Duodenal mucosa (tissue), 2 donors: ENCODE measurements around the gene KLF4.
A peak's percentile ranks its signal among the peaks of the same experiment; 100 is the strongest.

Experiments used
- H3K27ac ChIP-seq: one replicate; pipeline ENCODE4 v1.7.0; 2013; ENCODE audit warnings: low read depth, low read length
- H3K27me3 ChIP-seq, 2 donors: one replicate each; pipeline ENCODE4 v1.7.0; 2013; ENCODE audit warnings: low read length in 2 of 2, control low read depth in 1 of 2; ENCODE audit not compliant: insufficient read depth in 2 of 2, control insufficient read depth in 1 of 2
- H3K36me3 ChIP-seq, 2 donors: one replicate each; pipeline ENCODE4 v1.7.0; 2013; ENCODE audit warnings: low read length in 2 of 2, control low read depth in 1 of 2; ENCODE audit not compliant: insufficient read depth in 2 of 2, control insufficient read depth in 1 of 2
- H3K4me1 ChIP-seq, 2 donors: one replicate each; pipeline ENCODE4 v1.7.0; 2013; ENCODE audit warnings: low read length in 2 of 2, control low read depth in 1 of 2; ENCODE audit not compliant: insufficient read depth in 2 of 2, control insufficient read depth in 1 of 2
- H3K4me3 ChIP-seq, 2 donors: one replicate each; pipeline ENCODE4 v1.7.0; 2013; ENCODE audit warnings: low read length in 2 of 2, low read depth in 1 of 2
- H3K9ac ChIP-seq, 2 donors: one replicate each; pipeline ENCODE4 v1.7.0; 2013; ENCODE audit warnings: low read length in 2 of 2, low read depth in 1 of 2
- H3K9me3 ChIP-seq, 2 donors: one replicate each; pipeline ENCODE4 v1.7.0; 2013; ENCODE audit warnings: low read length in 2 of 2, control low read depth in 1 of 2; ENCODE audit not compliant: control insufficient read depth in 1 of 2

Gene KLF4

GRCh38 chr9:107489687-107490605, at the start of gene KLF4:
Gene KLF4, minus strand, starts transcription at chr9:107489769. Its CDS starts 597 bp downstream, at chr9:107489172.
- peak within 1 kb of the TSS; percentile 85 to 90 for H3K4me3 ChIP-seq
- H3K9me3 ChIP-seq: no peaks in the 10 kb centered on the region
- H3K9ac ChIP-seq: peak within 1 kb of the TSS; percentile 91 to 94
- peak within 1 kb of the TSS; percentile 87 for H3K27ac ChIP-seq
- H3K36me3 ChIP-seq: peaks cover 7 to 18% of the 10 kb centered on the region in 2 donors
- H3K27me3 ChIP-seq: peaks cover 0 to 3% of the 10 kb centered on the region in 2 donors
- H3K4me1 ChIP-seq: peaks cover 9 to 16% of the 10 kb centered on the region in 2 donors

GRCh38 chr9:107536462-107536861, 46.9 kb upstream of the KLF4 start:
- Histone ChIP-seq H3K4me1 (peaks cover 0 to under 1% of the 10 kb centered on the region in 2 donors), H3K9me3 (no peaks in the 10 kb centered on the region), H3K27ac (no peak overlapping the region), H3K27me3 (no peaks in the 10 kb centered on the region), H3K9ac (no peak overlapping the region), H3K36me3 (no peaks in the 10 kb centered on the region), H3K4me3 (no peak overlapping the region)

- no peaks in the 10 kb centered on the region for H3K27me3 ChIP-seq
- no peaks in the 10 kb centered on the region for H3K9me3 ChIP-seq
- no peak overlapping the region for H3K4me3 ChIP-seq
- no peak overlapping the region for H3K9ac ChIP-seq
- H3K36me3 ChIP-seq: no peaks in the 10 kb centered on the region
- H3K27ac ChIP-seq: no peak overlapping the region
- H3K4me1 ChIP-seq: no peaks in the 10 kb centered on the region
Observed at GRCh38 chr9:107534510-107535078, 45.0 kb upstream of the KLF4 start.

- H3K36me3 ChIP-seq: no peaks in the 10 kb centered on the region
- H3K27me3 ChIP-seq: no peaks in the 10 kb centered on the region
- H3K4me1 ChIP-seq: no peaks in the 10 kb centered on the region
- H3K9me3 ChIP-seq: no peaks in the 10 kb centered on the region
- no peak overlapping the region for H3K4me3 ChIP-seq
- H3K27ac ChIP-seq: no peak overlapping the region
- no peak overlapping the region for H3K9ac ChIP-seq
Observed at GRCh38 chr9:107530679-107531078, 41.1 kb upstream of the KLF4 start.

GRCh38 chr9:107528686-107529085, 39.1 kb upstream of the KLF4 start:
- Histone ChIP-seq H3K36me3 (no peaks in the 10 kb centered on the region), H3K27me3 (no peaks in the 10 kb centered on the region), H3K9ac (no peak overlapping the region), H3K4me3 (no peak overlapping the region), H3K9me3 (no peaks in the 10 kb centered on the region), H3K4me1 (no peaks in the 10 kb centered on the region), H3K27ac (no peak overlapping the region)

- Histone ChIP-seq H3K4me1 (no peaks in the 10 kb centered on the region), H3K27me3 (no peaks in the 10 kb centered on the region), H3K36me3 (no peaks in the 10 kb centered on the region), H3K4me3 (no peak overlapping the region), H3K9me3 (no peaks in the 10 kb centered on the region), H3K27ac (no peak overlapping the region), H3K9ac (no peak overlapping the region)
Observed at GRCh38 chr9:107523539-107523938, 34.0 kb upstream of the KLF4 start.

GRCh38 chr9:107520186-107520585, 30.6 kb upstream of the KLF4 start:
- H3K9ac ChIP-seq: no peak overlapping the region
- no peak overlapping the region for H3K27ac ChIP-seq
- H3K27me3 ChIP-seq: no peaks in the 10 kb centered on the region

GRCh38 chr9:107518037-107518807, 28.7 kb upstream of the KLF4 start:
- Histone ChIP-seq H3K27ac (no peak overlapping the region), H3K36me3 (no peaks in the 10 kb centered on the region), H3K4me3 (no peak overlapping the region), H3K9ac (no peak overlapping the region), H3K27me3 (no peaks in the 10 kb centered on the region), H3K9me3 (no peaks in the 10 kb centered on the region), H3K4me1 (no peaks in the 10 kb centered on the region)

More at GRCh38 chr9:107520186-107520585, 30.6 kb upstream of the KLF4 start:
- H3K9me3 ChIP-seq: no peaks in the 10 kb centered on the region
- no peaks in the 10 kb centered on the region for H3K4me1 ChIP-seq
- no peaks in the 10 kb centered on the region for H3K36me3 ChIP-seq
- H3K4me3 ChIP-seq: no peak overlapping the region

GRCh38 chr9:107513464-107514100, 24.0 kb upstream of the KLF4 start:
- Histone ChIP-seq H3K4me1 (no peaks in the 10 kb centered on the region), H3K36me3 (no peaks in the 10 kb centered on the region), H3K27me3 (no peaks in the 10 kb centered on the region), H3K9ac (no peak overlapping the region), H3K9me3 (no peaks in the 10 kb centered on the region), H3K4me3 (no peak overlapping the region), H3K27ac (no peak overlapping the region)
